Measurements from ENCODE around the gene LETMD1. TPM values are rescaled to one million over a fixed set of nuclear protein-coding genes. Genes with fewer than 3 reads are reported as not detected.
"Not testable (repeated sequence)": the region's sequence is repeated elsewhere in the genome, so short reads cannot be mapped to it uniquely, and the experiment has no call there.

The LETMD1 gene
- total RNA-seq, 4 donors from 2014 or later = 35.6 to 43.2 (median 42.1) TPM

GRCh38 chr12:51075390-51075789 lies 27.3 kb downstream of the LETMD1 start:
- DNase-seq (ENCODE audit: extremely low spot score) = no peak
- WGBS = 90% methylated on average over 5 of the region's 5 CpGs
- Histone ChIP-seq H3K4me3 (no peak overlapping the region), H3K36me3 (peaks cover 12 to 42% (median 36%) of the 10 kb centered on the region in 4 donors), H3K27ac (replicated peaks in 1 of 4) (peak overlapping the region in 1 of 4 donors; percentile 13), H3K4me1 (peaks cover 28 to 59% (median 55%) of the 10 kb centered on the region in 4 donors), H3K9me3 (no peaks in the 10 kb centered on the region), H3K27me3 (no peaks in the 10 kb centered on the region)
- TF ChIP-seq POLR2A (IDR thresholded peaks at IDR 0.05; ENCODE audit: low read depth) (no peak), CTCF (IDR thresholded peaks at IDR 0.05) (no peak), EP300 (IDR thresholded peaks at IDR 0.05) (no peak), POLR2AphosphoS5 (IDR thresholded peaks at IDR 0.05) (no peak)
- intact Hi-C loops (cut with DNase I) = no loop called here

GRCh38 chr12:51076236-51076930 lies 28.3 kb downstream of the LETMD1 start:
- peaks cover 12 to 32% (median 30%) of the 10 kb centered on the region in 4 donors for H3K36me3 ChIP-seq
- H3K4me1 ChIP-seq = peaks cover 25 to 61% (median 58%) of the 10 kb centered on the region in 4 donors
- intact Hi-C loops (cut with DNase I) = no loop called here
- H3K27me3 ChIP-seq = no peaks in the 10 kb centered on the region
- H3K27ac ChIP-seq (replicated peaks in 1 of 4) = peak overlapping the region; percentile 28 to 47 (median 41)
- no peak overlapping the region for H3K4me3 ChIP-seq
- TF ChIP-seq POLR2AphosphoS5 (IDR thresholded peaks at IDR 0.05) (no peak), EP300 (IDR thresholded peaks at IDR 0.05) (no peak), POLR2A (IDR thresholded peaks at IDR 0.05; ENCODE audit: low read depth) (no peak), CTCF (IDR thresholded peaks at IDR 0.05) (no peak)
- H3K9me3 ChIP-seq = no peaks in the 10 kb centered on the region
- DNase-seq (ENCODE audit: extremely low spot score) = no peak
- WGBS = 80% methylated on average over 8 of the region's 10 CpGs

- 34% methylated on average over 5 of the region's 5 CpGs for WGBS
- no peaks in the 10 kb centered on the region for H3K9me3 ChIP-seq
- H3K27me3 ChIP-seq = no peaks in the 10 kb centered on the region
- no peak overlapping the region for H3K4me3 ChIP-seq
- H3K36me3 ChIP-seq = peaks cover 8 to 22% (median 17%) of the 10 kb centered on the region in 4 donors
- DNase-seq (ENCODE audit: extremely low spot score) = no peak
- peaks cover 34 to 66% (median 63%) of the 10 kb centered on the region in 4 donors for H3K4me1 ChIP-seq
- TF ChIP-seq POLR2AphosphoS5 (IDR thresholded peaks at IDR 0.05) (peak in 1 of 2 donors; percentile 33), POLR2A (IDR thresholded peaks at IDR 0.05; ENCODE audit: low read depth) (no peak), EP300 (IDR thresholded peaks at IDR 0.05) (no peak)
- intact Hi-C loops (cut with DNase I) = no loop called here
- H3K27ac ChIP-seq (replicated peaks in 1 of 4) = peak overlapping the region; percentile 38 to 54 (median 46)
Observed at GRCh38 chr12:51077930-51078329, 29.8 kb downstream of the LETMD1 start.

GRCh38 chr12:51078346-51078745 lies 30.2 kb downstream of the LETMD1 start:
- H3K4me1 ChIP-seq = peaks cover 34 to 66% (median 63%) of the 10 kb centered on the region in 4 donors
- DNase-seq (ENCODE audit: extremely low spot score); H3K27me3 ChIP-seq; H3K4me3 ChIP-seq; H3K9me3 ChIP-seq; intact Hi-C loops (cut with DNase I): not testable (repeated sequence)
- H3K36me3 ChIP-seq = peaks cover 4 to 17% (median 13%) of the 10 kb centered on the region in 4 donors
- WGBS = 73% methylated on average over 5 of the region's 5 CpGs
- H3K27ac ChIP-seq (replicated peaks in 1 of 4) = peak overlapping the region; percentile 38 to 54 (median 46)

GRCh38 chr12:51078866-51079265 lies 30.7 kb downstream of the LETMD1 start:
- intact Hi-C loops (cut with DNase I) = not testable (repeated sequence)

GRCh38 chr12:51080136-51080535 lies 32.0 kb downstream of the LETMD1 start:
- no peak overlapping the region for H3K4me3 ChIP-seq
- H3K4me1 ChIP-seq = peaks cover 37 to 68% (median 66%) of the 10 kb centered on the region in 4 donors
- whole genome bisulfite sequencing = 69% methylated on average over 4 of the region's 4 CpGs

More at GRCh38 chr12:51078866-51079265, 30.7 kb downstream of the LETMD1 start:
- H3K36me3 ChIP-seq = peaks cover 0 to 12% (median 8%) of the 10 kb centered on the region in 4 donors
- not testable (repeated sequence) for H3K27me3 ChIP-seq; H3K9me3 ChIP-seq; DNase-seq (ENCODE audit: extremely low spot score); H3K27ac ChIP-seq (replicated peaks in 1 of 4); H3K4me3 ChIP-seq
- H3K4me1 ChIP-seq = peaks cover 37 to 69% (median 67%) of the 10 kb centered on the region in 4 donors
- WGBS = 88% methylated on average over 6 of the region's 6 CpGs

More at GRCh38 chr12:51080136-51080535, 32.0 kb downstream of the LETMD1 start:
- no peaks in the 10 kb centered on the region for H3K9me3 ChIP-seq
- H3K36me3 ChIP-seq = peaks cover 0 to 8% (median 2%) of the 10 kb centered on the region in 4 donors
- intact Hi-C loops (cut with DNase I) = loop anchor here (5.0 kb wide), 1 partner anchor 137 kb away; the partner anchor contains the start of gene POU6F1
- peaks cover 0 to 3% (median 0%) of the 10 kb centered on the region in 4 donors for H3K27me3 ChIP-seq
- peak overlapping the region in 1 of 4 donors; percentile 25 for H3K27ac ChIP-seq (replicated peaks in 1 of 4)
- TF ChIP-seq EP300 (IDR thresholded peaks at IDR 0.05) (no peak), POLR2AphosphoS5 (IDR thresholded peaks at IDR 0.05) (no peak), CTCF (IDR thresholded peaks at IDR 0.05) (no peak), POLR2A (IDR thresholded peaks at IDR 0.05; ENCODE audit: low read depth) (no peak)
- no peak for DNase-seq (ENCODE audit: extremely low spot score)
